ENCODE measurements around the gene STIM2.

Gene STIM2

GRCh38 chr4:26857278-26858034, 3.2 kb upstream of the STIM2 start:
- no peak for DNase-seq (ENCODE audit: low read depth, low spot score)
- peak overlapping the region; percentile 55; the same call in 1 of the 2 replicates for H3K4me3 ChIP-seq (ENCODE audit: low read length)
- H3K9me3 ChIP-seq (ENCODE audit: control insufficient read depth, insufficient read depth, low read length): no peaks in the 10 kb centered on the region
- no peaks in the 10 kb centered on the region for H3K36me3 ChIP-seq (ENCODE audit: control insufficient read depth, insufficient read depth, low read length)
- no peak overlapping the region for H3K27ac ChIP-seq (ENCODE audit: low read length)
- WGBS (ENCODE audit: insufficient coverage, insufficient read length): no CpG with 5 or more reads among the region's 65 CpGs
- H3K27me3 ChIP-seq (ENCODE audit: control insufficient read depth, insufficient read depth, low read length): no peaks in the 10 kb centered on the region
- H3K4me1 ChIP-seq (ENCODE audit: control insufficient read depth, insufficient read depth, low read length): no peaks in the 10 kb centered on the region

- no peak for DNase-seq (ENCODE audit: low read depth, low spot score)
- WGBS (ENCODE audit: insufficient coverage, insufficient read length): no CpG with 5 or more reads among the region's 17 CpGs
- H3K27me3 ChIP-seq (ENCODE audit: control insufficient read depth, insufficient read depth, low read length): no peaks in the 10 kb centered on the region
- H3K36me3 ChIP-seq (ENCODE audit: control insufficient read depth, insufficient read depth, low read length): no peaks in the 10 kb centered on the region
- H3K9me3 ChIP-seq (ENCODE audit: control insufficient read depth, insufficient read depth, low read length): no peaks in the 10 kb centered on the region
- no peaks in the 10 kb centered on the region for H3K4me1 ChIP-seq (ENCODE audit: control insufficient read depth, insufficient read depth, low read length)
- no peak overlapping the region for H3K27ac ChIP-seq (ENCODE audit: low read length)
- peak overlapping the region; percentile 55; the same call in 1 of the 2 replicates for H3K4me3 ChIP-seq (ENCODE audit: low read length)
Observed at GRCh38 chr4:26858035-26858918, 2.4 kb upstream of the STIM2 start.

- WGBS (ENCODE audit: insufficient coverage, insufficient read length): no CpG with 5 or more reads among the region's 3 CpGs
- H3K36me3 ChIP-seq (ENCODE audit: control insufficient read depth, insufficient read depth, low read length): no peaks in the 10 kb centered on the region
- DNase-seq (ENCODE audit: low read depth, low spot score): no peak
- H3K27ac ChIP-seq (ENCODE audit: low read length): no peak overlapping the region
- no peaks in the 10 kb centered on the region for H3K9me3 ChIP-seq (ENCODE audit: control insufficient read depth, insufficient read depth, low read length)
- no peaks in the 10 kb centered on the region for H3K27me3 ChIP-seq (ENCODE audit: control insufficient read depth, insufficient read depth, low read length)
- no peak overlapping the region for H3K4me3 ChIP-seq (ENCODE audit: low read length)
- H3K4me1 ChIP-seq (ENCODE audit: control insufficient read depth, insufficient read depth, low read length): no peaks in the 10 kb centered on the region
Observed at GRCh38 chr4:26858947-26859401, 1.7 kb upstream of the STIM2 start.

GRCh38 chr4:26859762-26860156, 882 bp upstream of the STIM2 start:
- DNase-seq (ENCODE audit: low read depth, low spot score): no peak
- no CpG with 5 or more reads among the region's 5 CpGs for WGBS (ENCODE audit: insufficient coverage, insufficient read length)
- Histone ChIP-seq H3K4me3 (ENCODE audit: low read length) (peak overlapping the region; percentile 96; the same call in 1 of the 2 replicates), H3K9me3 (ENCODE audit: control insufficient read depth, insufficient read depth, low read length) (no peaks in the 10 kb centered on the region), H3K27me3 (ENCODE audit: control insufficient read depth, insufficient read depth, low read length) (no peaks in the 10 kb centered on the region), H3K36me3 (ENCODE audit: control insufficient read depth, insufficient read depth, low read length) (no peaks in the 10 kb centered on the region), H3K27ac (ENCODE audit: low read length) (no peak overlapping the region), H3K4me1 (ENCODE audit: control insufficient read depth, insufficient read depth, low read length) (no peaks in the 10 kb centered on the region)

- Histone ChIP-seq H3K4me1 (ENCODE audit: control insufficient read depth, insufficient read depth, low read length) (no peaks in the 10 kb centered on the region), H3K36me3 (ENCODE audit: control insufficient read depth, insufficient read depth, low read length) (no peaks in the 10 kb centered on the region), H3K27me3 (ENCODE audit: control insufficient read depth, insufficient read depth, low read length) (no peaks in the 10 kb centered on the region), H3K4me3 (ENCODE audit: low read length) (peak overlapping the region; percentile 96), H3K9me3 (ENCODE audit: control insufficient read depth, insufficient read depth, low read length) (no peaks in the 10 kb centered on the region), H3K27ac (ENCODE audit: low read length) (no peak overlapping the region)
- no CpG with 5 or more reads among the region's 70 CpGs for WGBS (ENCODE audit: insufficient coverage, insufficient read length)
- DNase-seq (ENCODE audit: low read depth, low spot score): no peak
Observed at GRCh38 chr4:26860922-26861433, 337 bp downstream of the STIM2 start.

GRCh38 chr4:26861434-26862186, 969 bp downstream of the STIM2 start:
- Histone ChIP-seq H3K9me3 (ENCODE audit: control insufficient read depth, insufficient read depth, low read length) (no peaks in the 10 kb centered on the region), H3K4me1 (ENCODE audit: control insufficient read depth, insufficient read depth, low read length) (no peaks in the 10 kb centered on the region), H3K4me3 (ENCODE audit: low read length) (peak overlapping the region; percentile 96), H3K27me3 (ENCODE audit: control insufficient read depth, insufficient read depth, low read length) (no peaks in the 10 kb centered on the region), H3K27ac (ENCODE audit: low read length) (no peak overlapping the region), H3K36me3 (ENCODE audit: control insufficient read depth, insufficient read depth, low read length) (no peaks in the 10 kb centered on the region)
- no CpG with 5 or more reads among the region's 36 CpGs for WGBS (ENCODE audit: insufficient coverage, insufficient read length)
- no peak for DNase-seq (ENCODE audit: low read depth, low spot score)

- DNase-seq (ENCODE audit: low read depth, low spot score): no peak
- no peaks in the 10 kb centered on the region for H3K4me1 ChIP-seq (ENCODE audit: control insufficient read depth, insufficient read depth, low read length)
- WGBS (ENCODE audit: insufficient coverage, insufficient read length): no CpG with 5 or more reads among the region's 3 CpGs
- no peak overlapping the region for H3K27ac ChIP-seq (ENCODE audit: low read length)
- no peak overlapping the region for H3K4me3 ChIP-seq (ENCODE audit: low read length)
- no peaks in the 10 kb centered on the region for H3K36me3 ChIP-seq (ENCODE audit: control insufficient read depth, insufficient read depth, low read length)
- H3K9me3 ChIP-seq (ENCODE audit: control insufficient read depth, insufficient read depth, low read length): no peaks in the 10 kb centered on the region
- H3K27me3 ChIP-seq (ENCODE audit: control insufficient read depth, insufficient read depth, low read length): no peaks in the 10 kb centered on the region
Observed at GRCh38 chr4:26862381-26862915, 1.8 kb downstream of the STIM2 start.

GRCh38 chr4:26863512-26863911, 2.9 kb downstream of the STIM2 start:
- Histone ChIP-seq H3K9me3 (ENCODE audit: control insufficient read depth, insufficient read depth, low read length) (no peaks in the 10 kb centered on the region), H3K4me3 (ENCODE audit: low read length) (no peak overlapping the region), H3K27ac (ENCODE audit: low read length) (no peak overlapping the region), H3K27me3 (ENCODE audit: control insufficient read depth, insufficient read depth, low read length) (no peaks in the 10 kb centered on the region), H3K4me1 (ENCODE audit: control insufficient read depth, insufficient read depth, low read length) (no peaks in the 10 kb centered on the region), H3K36me3 (ENCODE audit: control insufficient read depth, insufficient read depth, low read length) (no peaks in the 10 kb centered on the region)
- DNase-seq (ENCODE audit: low read depth, low spot score): no peak
- 100% methylated on average over 2 of the region's 5 CpGs for WGBS (ENCODE audit: insufficient coverage, insufficient read length)

- H3K4me1 ChIP-seq (ENCODE audit: control insufficient read depth, insufficient read depth, low read length): no peaks in the 10 kb centered on the region
- H3K9me3 ChIP-seq (ENCODE audit: control insufficient read depth, insufficient read depth, low read length): no peaks in the 10 kb centered on the region
- H3K27me3 ChIP-seq (ENCODE audit: control insufficient read depth, insufficient read depth, low read length): no peaks in the 10 kb centered on the region
- no peak overlapping the region for H3K27ac ChIP-seq (ENCODE audit: low read length)
- H3K4me3 ChIP-seq (ENCODE audit: low read length): no peak overlapping the region
- no peaks in the 10 kb centered on the region for H3K36me3 ChIP-seq (ENCODE audit: control insufficient read depth, insufficient read depth, low read length)
- DNase-seq (ENCODE audit: low read depth, low spot score): no peak
- no CpG with 5 or more reads among the region's 3 CpGs for WGBS (ENCODE audit: insufficient coverage, insufficient read length)
Observed at GRCh38 chr4:26864899-26865298, 4.3 kb downstream of the STIM2 start.

GRCh38 chr4:26866203-26866602, 5.6 kb downstream of the STIM2 start:
- no peaks in the 10 kb centered on the region for H3K27me3 ChIP-seq (ENCODE audit: control insufficient read depth, insufficient read depth, low read length)
- no peak for DNase-seq (ENCODE audit: low read depth, low spot score)
- no peaks in the 10 kb centered on the region for H3K4me1 ChIP-seq (ENCODE audit: control insufficient read depth, insufficient read depth, low read length)
- H3K4me3 ChIP-seq (ENCODE audit: low read length): no peak overlapping the region
- no peaks in the 10 kb centered on the region for H3K36me3 ChIP-seq (ENCODE audit: control insufficient read depth, insufficient read depth, low read length)
- no peaks in the 10 kb centered on the region for H3K9me3 ChIP-seq (ENCODE audit: control insufficient read depth, insufficient read depth, low read length)
- no peak overlapping the region for H3K27ac ChIP-seq (ENCODE audit: low read length)
- WGBS (ENCODE audit: insufficient coverage, insufficient read length): no CpG with 5 or more reads among the region's 1 CpG

Measured in iPS DF 6.9 (cell line).